SU-DHL-6 (cell line): Measurements from ENCODE around the gene DSP.

Experiments
- H2AFZ ChIP-seq: fragments of 200-600 bp; sonication (generic); 2 replicates; pipeline ENCODE4 v1.6.1; 2014; ENCODE audit warnings: low read depth, mild to moderate bottlenecking, moderate library complexity, mixed read lengths, antibody characterized with exemption, low read length; ENCODE audit not compliant: severe bottlenecking
- H3F3A ChIP-seq: fragments of 200-600 bp; shearing (Covaris generic); 2 replicates; pipeline ENCODE4 v1.6.0; 2016; ENCODE audit warnings: antibody characterized with exemption, mild to moderate bottlenecking; ENCODE audit not compliant: insufficient read depth
- H3K27ac ChIP-seq: fragments of 200-600 bp; sonication (generic); 2 replicates; pipeline ENCODE4 v1.5.1; 2016; ENCODE audit warnings: low read depth, mild to moderate bottlenecking, low read length, moderate library complexity, mixed read lengths
- H3K27me3 ChIP-seq: fragments of 200-600 bp; sonication (generic), shearing (Covaris generic); 2 replicates; pipeline ENCODE4 v1.6.0; 2014; ENCODE audit warnings: mild to moderate bottlenecking, low read length
- H3K36me3 ChIP-seq: fragments of 200-600 bp; sonication (generic); 2 replicates; pipeline ENCODE4 v1.6.1; 2014; ENCODE audit warnings: mild to moderate bottlenecking, low read length, mixed read lengths
- H3K4me2 ChIP-seq: fragments of 300-600, 200-600 bp; shearing (Covaris generic), sonication (generic); 2 replicates; pipeline ENCODE4 v1.6.0; 2014; ENCODE audit warnings: low read length, low read depth, mild to moderate bottlenecking; ENCODE audit not compliant: poor library complexity, severe bottlenecking
- H3K4me3 ChIP-seq: fragments of 200-600 bp; sonication (generic); 2 replicates; pipeline ENCODE4 v1.5.1; 2014; ENCODE audit warnings: antibody characterized with exemption, low read length, mild to moderate bottlenecking, mixed read lengths; ENCODE audit not compliant: insufficient read depth, poor library complexity, severe bottlenecking
- H3K79me2 ChIP-seq: fragments of 200-600 bp; sonication (generic); 2 replicates; pipeline ENCODE4 v1.6.1; 2014; ENCODE audit warnings: mild to moderate bottlenecking, low read length, moderate library complexity; ENCODE audit not compliant: insufficient read depth
- H3K9ac ChIP-seq: fragments of 200-600 bp; sonication (generic); 2 replicates; pipeline ENCODE4 v1.7.0; 2014; ENCODE audit warnings: mild to moderate bottlenecking, low read length
- H3K9me2 ChIP-seq: fragments of 200-600 bp; sonication (generic); replicated peaks from 2 replicates; pipeline ENCODE4 v1.6.1; 2014; ENCODE audit warnings: low read length; ENCODE audit not compliant: insufficient read depth
- H3K9me3 ChIP-seq: fragments of 200-600 bp; sonication (generic); 2 replicates; pipeline ENCODE4 v1.6.1; 2014; ENCODE audit warnings: low read length, mixed read lengths; ENCODE audit not compliant: insufficient read depth
- H4K20me1 ChIP-seq: fragments of 200-600 bp; sonication (generic); 2 replicates; pipeline ENCODE4 v1.6.1; 2014; ENCODE audit warnings: low read depth, mild to moderate bottlenecking, antibody characterized with exemption, low read length, moderate library complexity, mixed read lengths
- EZH2phosphoT487 ChIP-seq: fragments of 200-600 bp; sonication (generic), shearing (Covaris generic); conservative IDR thresholded peaks from 2 replicates; pipeline ENCODE4 v1.6.1; 2018; ENCODE audit warnings: mild to moderate bottlenecking, antibody characterized with exemption, low read length, moderate library complexity, mixed read lengths
- TF ChIP-seq, protein P1 (sequence below): fragments of 200-600 bp; sonication (generic); IDR thresholded peaks from one replicate; pipeline ENCODE4 v1.5.1; 2017; ENCODE audit warnings: antibody characterized with exemption, mild to moderate bottlenecking, low read length, moderate library complexity; ENCODE audit not compliant: insufficient read depth, poor library complexity, severe bottlenecking

The DSP gene

DNA sequence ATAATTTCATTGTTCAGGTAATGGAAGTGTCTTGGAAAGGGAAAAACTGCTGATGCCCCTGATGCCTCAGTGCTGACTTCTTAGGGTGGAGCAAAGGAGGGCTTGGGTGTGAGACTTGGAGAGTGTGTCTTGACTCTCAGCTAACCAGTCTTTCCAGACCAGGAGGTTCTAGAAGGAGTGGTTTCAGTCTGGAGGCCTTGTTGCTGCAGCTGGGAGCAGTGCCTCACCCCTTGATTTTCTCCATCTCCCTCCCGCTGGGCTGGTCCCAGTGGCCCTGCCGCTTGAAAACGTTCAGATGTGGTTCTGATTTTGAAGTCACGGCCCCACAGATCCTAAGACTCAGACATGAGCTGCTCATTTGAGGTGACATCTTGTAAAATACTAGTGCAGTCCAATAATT lies 5.4 kb downstream of the DSP start:
- Histone ChIP-seq H3K27ac (no peak overlapping the region), H2AFZ (no peak overlapping the region), H3K4me2 (no peak overlapping the region), H3F3A (no peaks in the 10 kb centered on the region), H3K4me3 (no peak overlapping the region), H3K36me3 (no peaks in the 10 kb centered on the region), H3K27me3 (no peaks in the 10 kb centered on the region), H3K9ac (no peak overlapping the region), H3K9me2 (no peaks in the 10 kb centered on the region), H3K79me2 (no peaks in the 10 kb centered on the region), H4K20me1 (no peaks in the 10 kb centered on the region; the same call in 1 of the 2 replicates), H3K9me3 (no peaks in the 10 kb centered on the region)
- TF ChIP-seq, protein P1, sequence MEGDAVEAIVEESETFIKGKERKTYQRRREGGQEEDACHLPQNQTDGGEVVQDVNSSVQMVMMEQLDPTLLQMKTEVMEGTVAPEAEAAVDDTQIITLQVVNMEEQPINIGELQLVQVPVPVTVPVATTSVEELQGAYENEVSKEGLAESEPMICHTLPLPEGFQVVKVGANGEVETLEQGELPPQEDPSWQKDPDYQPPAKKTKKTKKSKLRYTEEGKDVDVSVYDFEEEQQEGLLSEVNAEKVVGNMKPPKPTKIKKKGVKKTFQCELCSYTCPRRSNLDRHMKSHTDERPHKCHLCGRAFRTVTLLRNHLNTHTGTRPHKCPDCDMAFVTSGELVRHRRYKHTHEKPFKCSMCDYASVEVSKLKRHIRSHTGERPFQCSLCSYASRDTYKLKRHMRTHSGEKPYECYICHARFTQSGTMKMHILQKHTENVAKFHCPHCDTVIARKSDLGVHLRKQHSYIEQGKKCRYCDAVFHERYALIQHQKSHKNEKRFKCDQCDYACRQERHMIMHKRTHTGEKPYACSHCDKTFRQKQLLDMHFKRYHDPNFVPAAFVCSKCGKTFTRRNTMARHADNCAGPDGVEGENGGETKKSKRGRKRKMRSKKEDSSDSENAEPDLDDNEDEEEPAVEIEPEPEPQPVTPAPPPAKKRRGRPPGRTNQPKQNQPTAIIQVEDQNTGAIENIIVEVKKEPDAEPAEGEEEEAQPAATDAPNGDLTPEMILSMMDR: no peak
- no peak for TF ChIP-seq EZH2phosphoT487

DNA sequence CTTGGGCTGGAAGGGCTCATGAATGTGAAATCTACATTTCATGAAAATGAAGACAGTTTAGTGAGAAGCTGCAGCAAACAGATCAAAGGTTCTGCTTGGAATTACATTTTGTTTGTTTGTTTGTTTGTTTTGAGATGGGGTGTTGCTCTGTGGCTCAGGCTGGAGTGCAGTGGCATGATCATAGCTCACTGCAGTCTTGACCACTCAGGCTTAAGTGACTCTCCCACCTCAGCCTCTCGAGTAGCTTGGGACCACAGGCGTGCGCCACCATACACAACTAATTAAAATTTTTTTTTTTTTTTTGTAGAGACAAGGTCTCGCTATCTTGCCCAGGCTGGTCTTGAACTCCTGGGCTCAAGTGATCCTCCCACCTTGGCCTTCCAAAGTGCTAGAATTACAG lies 5.8 kb downstream of the DSP start:
- no peak overlapping the region for H3K9ac ChIP-seq
- no peaks in the 10 kb centered on the region for H3K9me3 ChIP-seq
- H3K4me2 ChIP-seq: no peak overlapping the region
- H3K4me3 ChIP-seq: no peak overlapping the region
- TF ChIP-seq, protein P1: no peak
- TF ChIP-seq EZH2phosphoT487: no peak
- no peaks in the 10 kb centered on the region for H3K36me3 ChIP-seq
- H3K27me3 ChIP-seq: no peaks in the 10 kb centered on the region
- H3K79me2 ChIP-seq: no peaks in the 10 kb centered on the region
- no peaks in the 10 kb centered on the region for H3K9me2 ChIP-seq
- no peaks in the 10 kb centered on the region; the same call in 1 of the 2 replicates for H4K20me1 ChIP-seq
- H3F3A ChIP-seq: no peaks in the 10 kb centered on the region
- no peak overlapping the region for H2AFZ ChIP-seq
- H3K27ac ChIP-seq: no peak overlapping the region

DNA sequence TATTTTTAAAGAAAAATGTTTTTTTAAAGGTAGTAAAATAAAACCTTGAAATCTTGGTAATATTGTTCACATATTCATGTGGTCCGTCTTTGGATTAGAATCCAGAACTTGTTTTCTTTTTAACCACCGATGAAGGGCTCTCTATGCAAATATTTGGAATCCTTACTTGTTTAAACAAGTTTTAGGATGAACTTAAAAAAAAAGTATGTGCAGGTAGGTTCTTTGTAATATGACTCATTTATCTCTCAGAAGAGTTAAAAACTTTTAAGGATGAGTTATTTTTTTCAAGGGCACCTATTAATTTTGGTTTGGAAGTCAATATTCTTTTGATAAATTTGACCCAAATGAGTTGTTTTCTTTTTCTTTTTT lies 8.9 kb downstream of the DSP start:
- no peak overlapping the region for H3K27ac ChIP-seq
- no peak overlapping the region for H3K9ac ChIP-seq
- no peaks in the 10 kb centered on the region for H3K79me2 ChIP-seq
- no peaks in the 10 kb centered on the region for H3K9me2 ChIP-seq
- no peaks in the 10 kb centered on the region for H3K27me3 ChIP-seq
- H3K9me3 ChIP-seq: no peaks in the 10 kb centered on the region
- no peak overlapping the region for H2AFZ ChIP-seq
- no peaks in the 10 kb centered on the region for H3K36me3 ChIP-seq
- no peak overlapping the region for H3K4me2 ChIP-seq
- H3K4me3 ChIP-seq: no peak overlapping the region
- TF ChIP-seq EZH2phosphoT487: no peak
- TF ChIP-seq, protein P1: no peak
- H4K20me1 ChIP-seq: no peaks in the 10 kb centered on the region; the same call in 1 of the 2 replicates
- no peaks in the 10 kb centered on the region for H3F3A ChIP-seq
